Measurements from ENCODE around the gene PKD2L1. TPM values are rescaled to one million over a fixed set of nuclear protein-coding genes. Genes with fewer than 3 reads are reported as not detected.

The PKD2L1 gene
- total and polyA plus RNA-seq, 2 of the 8 experiments (the other 6 are each of a cell fraction or from before 2014, with no cell fraction given), result 0.20 to 0.33 TPM

- TF ChIP-seq, protein P1, sequence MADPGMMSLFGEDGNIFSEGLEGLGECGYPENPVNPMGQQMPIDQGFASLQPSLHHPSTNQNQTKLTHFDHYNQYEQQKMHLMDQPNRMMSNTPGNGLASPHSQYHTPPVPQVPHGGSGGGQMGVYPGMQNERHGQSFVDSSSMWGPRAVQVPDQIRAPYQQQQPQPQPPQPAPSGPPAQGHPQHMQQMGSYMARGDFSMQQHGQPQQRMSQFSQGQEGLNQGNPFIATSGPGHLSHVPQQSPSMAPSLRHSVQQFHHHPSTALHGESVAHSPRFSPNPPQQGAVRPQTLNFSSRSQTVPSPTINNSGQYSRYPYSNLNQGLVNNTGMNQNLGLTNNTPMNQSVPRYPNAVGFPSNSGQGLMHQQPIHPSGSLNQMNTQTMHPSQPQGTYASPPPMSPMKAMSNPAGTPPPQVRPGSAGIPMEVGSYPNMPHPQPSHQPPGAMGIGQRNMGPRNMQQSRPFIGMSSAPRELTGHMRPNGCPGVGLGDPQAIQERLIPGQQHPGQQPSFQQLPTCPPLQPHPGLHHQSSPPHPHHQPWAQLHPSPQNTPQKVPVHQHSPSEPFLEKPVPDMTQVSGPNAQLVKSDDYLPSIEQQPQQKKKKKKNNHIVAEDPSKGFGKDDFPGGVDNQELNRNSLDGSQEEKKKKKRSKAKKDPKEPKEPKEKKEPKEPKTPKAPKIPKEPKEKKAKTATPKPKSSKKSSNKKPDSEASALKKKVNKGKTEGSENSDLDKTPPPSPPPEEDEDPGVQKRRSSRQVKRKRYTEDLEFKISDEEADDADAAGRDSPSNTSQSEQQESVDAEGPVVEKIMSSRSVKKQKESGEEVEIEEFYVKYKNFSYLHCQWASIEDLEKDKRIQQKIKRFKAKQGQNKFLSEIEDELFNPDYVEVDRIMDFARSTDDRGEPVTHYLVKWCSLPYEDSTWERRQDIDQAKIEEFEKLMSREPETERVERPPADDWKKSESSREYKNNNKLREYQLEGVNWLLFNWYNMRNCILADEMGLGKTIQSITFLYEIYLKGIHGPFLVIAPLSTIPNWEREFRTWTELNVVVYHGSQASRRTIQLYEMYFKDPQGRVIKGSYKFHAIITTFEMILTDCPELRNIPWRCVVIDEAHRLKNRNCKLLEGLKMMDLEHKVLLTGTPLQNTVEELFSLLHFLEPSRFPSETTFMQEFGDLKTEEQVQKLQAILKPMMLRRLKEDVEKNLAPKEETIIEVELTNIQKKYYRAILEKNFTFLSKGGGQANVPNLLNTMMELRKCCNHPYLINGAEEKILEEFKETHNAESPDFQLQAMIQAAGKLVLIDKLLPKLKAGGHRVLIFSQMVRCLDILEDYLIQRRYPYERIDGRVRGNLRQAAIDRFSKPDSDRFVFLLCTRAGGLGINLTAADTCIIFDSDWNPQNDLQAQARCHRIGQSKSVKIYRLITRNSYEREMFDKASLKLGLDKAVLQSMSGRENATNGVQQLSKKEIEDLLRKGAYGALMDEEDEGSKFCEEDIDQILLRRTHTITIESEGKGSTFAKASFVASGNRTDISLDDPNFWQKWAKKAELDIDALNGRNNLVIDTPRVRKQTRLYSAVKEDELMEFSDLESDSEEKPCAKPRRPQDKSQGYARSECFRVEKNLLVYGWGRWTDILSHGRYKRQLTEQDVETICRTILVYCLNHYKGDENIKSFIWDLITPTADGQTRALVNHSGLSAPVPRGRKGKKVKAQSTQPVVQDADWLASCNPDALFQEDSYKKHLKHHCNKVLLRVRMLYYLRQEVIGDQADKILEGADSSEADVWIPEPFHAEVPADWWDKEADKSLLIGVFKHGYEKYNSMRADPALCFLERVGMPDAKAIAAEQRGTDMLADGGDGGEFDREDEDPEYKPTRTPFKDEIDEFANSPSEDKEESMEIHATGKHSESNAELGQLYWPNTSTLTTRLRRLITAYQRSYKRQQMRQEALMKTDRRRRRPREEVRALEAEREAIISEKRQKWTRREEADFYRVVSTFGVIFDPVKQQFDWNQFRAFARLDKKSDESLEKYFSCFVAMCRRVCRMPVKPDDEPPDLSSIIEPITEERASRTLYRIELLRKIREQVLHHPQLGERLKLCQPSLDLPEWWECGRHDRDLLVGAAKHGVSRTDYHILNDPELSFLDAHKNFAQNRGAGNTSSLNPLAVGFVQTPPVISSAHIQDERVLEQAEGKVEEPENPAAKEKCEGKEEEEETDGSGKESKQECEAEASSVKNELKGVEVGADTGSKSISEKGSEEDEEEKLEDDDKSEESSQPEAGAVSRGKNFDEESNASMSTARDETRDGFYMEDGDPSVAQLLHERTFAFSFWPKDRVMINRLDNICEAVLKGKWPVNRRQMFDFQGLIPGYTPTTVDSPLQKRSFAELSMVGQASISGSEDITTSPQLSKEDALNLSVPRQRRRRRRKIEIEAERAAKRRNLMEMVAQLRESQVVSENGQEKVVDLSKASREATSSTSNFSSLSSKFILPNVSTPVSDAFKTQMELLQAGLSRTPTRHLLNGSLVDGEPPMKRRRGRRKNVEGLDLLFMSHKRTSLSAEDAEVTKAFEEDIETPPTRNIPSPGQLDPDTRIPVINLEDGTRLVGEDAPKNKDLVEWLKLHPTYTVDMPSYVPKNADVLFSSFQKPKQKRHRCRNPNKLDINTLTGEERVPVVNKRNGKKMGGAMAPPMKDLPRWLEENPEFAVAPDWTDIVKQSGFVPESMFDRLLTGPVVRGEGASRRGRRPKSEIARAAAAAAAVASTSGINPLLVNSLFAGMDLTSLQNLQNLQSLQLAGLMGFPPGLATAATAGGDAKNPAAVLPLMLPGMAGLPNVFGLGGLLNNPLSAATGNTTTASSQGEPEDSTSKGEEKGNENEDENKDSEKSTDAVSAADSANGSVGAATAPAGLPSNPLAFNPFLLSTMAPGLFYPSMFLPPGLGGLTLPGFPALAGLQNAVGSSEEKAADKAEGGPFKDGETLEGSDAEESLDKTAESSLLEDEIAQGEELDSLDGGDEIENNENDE (IDR thresholded peaks at IDR 0.05; ENCODE audit: insufficient replicate concordance, low read length), result no peak
- TF ChIP-seq EP300 (IDR thresholded peaks at IDR 0.05; ENCODE audit: borderline replicate concordance in 1 of 2, low read depth in 2 of 2, low read length in 2 of 2), result no peak
- TF ChIP-seq CTCF (IDR thresholded peaks at IDR 0.05; ENCODE audit: control extremely low read depth in 1 of 3, insufficient read depth in 1 of 3, low read depth in 1 of 3, low read length in 3 of 3), result peak in 2 of 3 experiments; percentile 58 to 81; a peak in 3 of 4 replicates
- TF ChIP-seq NRF1 (IDR thresholded peaks at IDR 0.05; ENCODE audit: low read depth, low read length), result no peak
- TF ChIP-seq RAD21 (IDR thresholded peaks at IDR 0.05 in 1 of 2, conservative IDR thresholded peaks at IDR 0.05 in 1 of 2; ENCODE audit: low read depth in 2 of 2, low read length in 2 of 2), result peak; percentile 73 to 77
- TF ChIP-seq EZH2 (IDR thresholded peaks at IDR 0.05; ENCODE audit: low read depth, low read length, severe bottlenecking), result no peak
Measured at GRCh38 chr10:100303724-100304319, 26.2 kb downstream of the PKD2L1 start (continued).

All from H1 (cell line).